Effector CD8-positive, alpha-beta T cell (primary cell): ENCODE results near the gene GJA9.
"Not testable (repeated sequence)": the region's sequence is repeated elsewhere in the genome, so short reads cannot be mapped to it uniquely, and the experiment has no call there.

Experiments
- DNase-seq: peaks from one replicate; lab custom pipeline; 2025; lab: John Stamatoyannopoulos, UW
- total RNA-seq, 4 experiments: gene quantifications; one replicate each; lab custom pipeline; 2026; lab: John Stamatoyannopoulos, UW

GJA9 gene
- 0 reads per million in 4 experiments for total RNA-seq

DNA sequence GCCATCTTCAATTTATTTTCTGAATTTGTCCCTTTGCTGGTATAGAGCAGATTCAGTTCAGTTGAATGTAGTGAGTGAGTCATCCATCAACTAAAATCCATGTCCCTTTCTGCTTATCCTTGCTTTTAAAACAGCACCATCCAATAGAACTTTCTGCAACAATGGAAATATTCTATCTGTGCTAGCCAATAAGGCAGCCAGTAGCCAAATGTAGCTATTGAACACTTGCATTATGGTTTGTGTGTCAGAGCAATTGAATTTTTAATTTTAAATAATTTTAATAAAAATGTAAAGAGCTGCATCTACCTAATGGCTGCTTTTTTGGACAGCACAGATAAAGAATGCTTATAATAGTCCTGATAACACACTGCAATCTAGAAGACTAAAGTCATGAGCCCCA, at the start of gene GJA9:
TSS of gene GJA9 (minus strand) at position 101 of the 400 bp plus-strand sequence. CDS start 5,489 bp downstream, outside the sequence.
- no peak for DNase-seq

- no peak for DNase-seq
Observed at GRCh38 chr1:38929476-38929875, 48.1 kb upstream of the GJA9 start.

DNA sequence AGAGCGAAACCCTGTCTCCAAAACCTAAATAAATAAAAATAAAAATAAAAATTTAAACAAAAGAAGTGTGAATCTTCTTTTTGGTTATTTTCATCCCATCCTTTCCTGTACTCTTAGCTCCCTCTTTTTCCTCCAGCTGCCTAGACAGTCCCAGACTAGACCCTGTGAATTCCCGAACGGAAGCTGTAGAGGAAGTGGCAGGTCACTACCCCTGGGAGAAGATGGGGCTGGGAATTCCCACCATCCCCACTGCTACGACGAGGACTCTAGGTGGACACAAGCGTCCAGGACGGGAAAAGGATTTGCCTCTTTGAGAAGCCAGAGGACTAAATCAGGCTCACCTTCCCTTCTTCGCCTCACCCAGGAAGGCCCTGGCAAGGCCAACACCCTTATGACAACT, 47.7 kb upstream of the GJA9 start:
- no peak for DNase-seq

DNA sequence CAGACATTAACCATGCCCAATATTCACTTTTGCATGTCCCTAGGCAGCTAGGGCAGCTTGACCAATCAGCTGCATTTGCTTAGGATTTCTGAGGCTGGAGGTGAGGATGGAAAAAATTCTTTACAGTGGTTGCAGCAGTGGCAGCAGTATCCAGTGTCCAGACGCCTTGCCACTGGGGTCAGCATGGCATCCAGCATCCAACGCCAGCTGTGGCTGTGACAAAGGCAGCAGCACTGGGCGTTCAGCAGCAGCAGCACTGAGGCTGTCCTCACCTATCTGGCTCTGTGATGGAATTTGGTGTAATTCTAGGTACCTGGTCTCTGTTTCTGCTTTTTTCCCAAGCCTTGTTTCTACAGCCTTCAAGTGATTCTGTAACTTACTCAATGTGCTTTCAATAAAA, 44.7 kb upstream of the GJA9 start:
- DNase-seq = no peak

DNA sequence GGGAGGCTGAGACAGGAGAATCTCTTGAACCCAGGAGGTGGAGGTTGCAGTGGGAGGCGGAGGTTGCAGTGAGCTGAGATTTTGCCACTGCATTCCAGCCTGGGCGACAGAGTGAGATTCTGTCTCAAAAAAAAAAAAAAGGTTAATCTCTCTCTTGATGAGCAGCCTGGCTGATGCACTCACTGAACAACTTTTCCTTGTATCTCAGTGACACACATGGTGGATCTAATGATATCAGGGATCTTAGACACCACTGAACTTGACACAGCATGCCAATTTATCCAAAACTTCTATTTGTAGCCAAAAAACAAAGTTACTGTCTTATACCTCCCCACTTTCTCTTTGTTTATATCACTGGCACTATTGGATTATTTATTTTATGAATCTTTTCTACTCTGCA, 44.0 kb upstream of the GJA9 start:
- DNase-seq = no peak

GRCh38 chr1:38923607-38924006, 42.2 kb upstream of the GJA9 start:
- DNase-seq = no peak

DNA sequence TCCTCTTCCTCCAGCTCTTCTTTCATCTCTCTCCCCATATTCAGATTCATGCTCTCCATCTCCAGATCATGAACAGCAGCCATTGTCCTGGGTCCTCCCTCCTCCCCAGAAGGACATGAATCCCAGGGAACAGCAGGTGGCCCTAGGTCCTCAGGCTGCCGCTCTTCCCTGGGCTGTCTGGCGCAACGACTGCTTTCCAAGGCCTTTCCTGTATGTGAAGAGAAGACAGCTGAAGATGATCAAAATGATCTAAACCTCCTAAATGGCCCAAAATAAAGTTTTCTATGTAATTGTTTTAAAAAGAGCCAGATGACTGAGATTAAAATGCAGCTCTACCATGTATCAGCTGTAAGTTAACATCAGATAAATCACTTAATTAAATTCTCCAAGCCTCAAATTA, 37.7 kb upstream of the GJA9 start:
- no peak for DNase-seq

- no peak for DNase-seq
Observed at GRCh38 chr1:38918568-38918967, 37.2 kb upstream of the GJA9 start.

DNA sequence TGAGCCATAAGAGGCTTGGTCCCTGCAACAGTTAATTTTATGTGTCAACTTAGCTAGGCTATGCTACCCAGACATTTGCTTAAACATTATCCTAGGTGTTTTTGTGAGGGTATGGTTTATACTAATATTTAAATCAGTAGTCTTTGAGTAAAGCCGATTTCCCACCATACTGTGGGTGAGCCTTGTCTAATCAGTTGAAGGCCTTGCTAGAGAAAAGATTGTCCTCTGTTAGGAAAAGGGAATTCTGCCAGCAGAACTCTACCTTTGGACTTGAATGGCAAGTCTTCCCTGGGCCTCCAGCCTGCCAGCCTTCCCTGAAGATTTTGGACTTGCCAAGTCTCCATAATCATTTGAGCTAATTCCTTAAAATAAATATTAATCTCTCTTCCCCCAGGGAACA, 36.4 kb upstream of the GJA9 start:
- no peak for DNase-seq

DNA sequence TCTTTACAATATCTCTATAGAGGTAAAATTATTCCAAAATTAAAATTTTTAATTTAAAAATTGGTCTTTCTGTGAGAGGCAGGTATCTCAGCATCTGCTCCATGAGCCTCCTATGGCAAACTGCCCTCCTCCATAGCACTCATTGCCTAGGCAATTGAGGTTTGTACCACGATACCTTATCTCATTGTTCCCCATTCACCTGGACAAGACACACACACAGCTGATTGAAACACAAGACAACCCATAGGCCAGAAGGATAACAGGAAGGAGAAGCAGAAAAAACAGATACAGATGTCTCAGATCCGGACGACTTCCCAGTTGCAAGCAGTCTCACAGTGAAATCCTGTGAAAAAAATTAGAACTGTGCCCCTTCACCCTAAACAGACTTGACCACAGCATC, 36.0 kb upstream of the GJA9 start:
- no peak for DNase-seq

- DNase-seq = no peak
Observed at GRCh38 chr1:38915352-38915948, 34.1 kb upstream of the GJA9 start.

DNA sequence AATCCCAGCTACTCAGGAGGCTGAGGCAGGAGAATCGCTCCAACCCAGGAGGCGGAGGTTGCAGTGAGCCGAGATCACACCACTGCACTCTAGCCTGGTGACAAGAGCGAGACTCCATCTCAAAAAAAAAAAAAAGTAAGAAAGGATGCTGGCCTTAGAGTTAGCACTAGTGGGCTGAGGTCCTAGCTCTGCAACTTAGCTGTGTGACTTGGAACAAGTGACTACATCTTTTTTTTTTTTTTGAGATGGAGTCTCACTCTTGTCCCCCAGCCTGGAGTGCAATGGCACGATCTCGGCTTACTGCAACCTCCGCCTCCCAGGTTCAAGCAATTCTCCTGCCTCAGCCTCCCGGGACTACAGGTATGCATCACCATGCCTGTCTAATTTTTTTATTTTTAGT, 33.5 kb upstream of the GJA9 start:
- DNase-seq = not testable (repeated sequence)

GRCh38 chr1:38908821-38909220, 27.4 kb upstream of the GJA9 start:
- DNase-seq = no peak

- DNase-seq = no peak
Observed at GRCh38 chr1:38905985-38906384, 24.6 kb upstream of the GJA9 start.

DNA sequence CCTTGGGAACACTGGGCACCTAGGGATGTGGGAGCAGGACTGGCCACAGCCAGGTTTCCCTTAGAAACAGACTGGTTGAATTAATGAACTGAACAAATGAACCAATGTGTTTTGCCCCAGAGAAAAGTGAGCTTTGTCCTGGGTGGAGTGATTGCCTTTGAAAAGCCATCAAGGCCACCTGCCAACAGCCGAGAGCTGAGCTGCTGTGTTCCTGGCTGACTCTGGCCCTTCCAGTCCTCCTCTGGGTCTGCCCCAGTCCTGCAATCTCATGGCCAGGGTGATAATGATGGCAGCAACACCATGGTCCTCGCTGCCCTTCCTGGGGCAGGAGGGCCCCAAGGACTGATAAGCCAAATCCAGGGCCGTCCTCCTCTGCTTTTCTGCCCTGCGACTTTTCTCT, 18.2 kb upstream of the GJA9 start:
- DNase-seq = no peak

DNA sequence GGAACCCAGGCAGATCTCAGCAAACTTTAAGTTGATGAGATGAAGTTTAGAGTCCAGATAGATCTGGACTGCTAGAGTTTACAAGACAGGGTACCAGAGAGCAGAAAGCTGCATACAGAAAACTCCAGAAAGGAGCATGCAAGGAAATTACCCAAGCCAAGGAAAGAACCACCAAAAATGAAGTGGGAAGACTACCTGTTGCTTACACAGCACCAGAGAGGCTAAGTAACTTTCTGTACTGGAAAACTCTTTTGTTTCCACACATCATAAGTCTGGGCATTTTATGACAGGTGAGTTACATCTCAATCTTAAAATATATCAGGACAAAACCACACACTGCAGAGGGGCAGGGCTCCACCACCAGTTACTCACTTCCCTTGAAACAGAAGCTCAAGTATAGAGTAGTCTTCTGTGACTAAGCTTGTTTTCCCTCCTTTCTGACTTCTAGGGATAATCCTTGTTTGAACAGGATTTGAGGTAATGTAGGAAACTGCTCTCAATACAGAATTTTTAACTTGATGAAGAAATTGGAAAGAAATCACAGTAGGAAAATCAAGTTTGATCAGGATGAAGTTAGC, 17.4 kb upstream of the GJA9 start:
- DNase-seq = no peak

- no peak for DNase-seq
Observed at GRCh38 chr1:38896169-38896568, 14.8 kb upstream of the GJA9 start.

DNA sequence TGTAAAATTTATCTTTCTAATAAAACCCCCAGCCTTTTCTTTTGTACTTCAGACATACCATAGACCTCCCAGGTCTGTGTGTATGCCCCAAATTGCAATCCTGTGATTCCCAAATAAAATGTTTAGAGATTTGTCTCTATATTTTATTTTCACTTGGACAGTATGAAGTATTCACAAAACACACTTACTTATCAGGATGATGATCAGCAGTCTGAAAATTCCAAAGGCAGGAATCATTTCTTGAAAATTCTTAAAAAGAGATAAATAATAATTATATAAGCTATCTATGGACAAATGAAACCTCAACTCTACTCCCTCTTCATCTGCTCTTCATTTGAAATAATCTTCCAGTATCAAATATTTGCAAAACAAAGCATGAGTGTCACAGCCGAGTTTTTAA, 11.6 kb upstream of the GJA9 start:
- no peak for DNase-seq

GRCh38 chr1:38891753-38892152, 10.4 kb upstream of the GJA9 start:
- DNase-seq = no peak

DNA sequence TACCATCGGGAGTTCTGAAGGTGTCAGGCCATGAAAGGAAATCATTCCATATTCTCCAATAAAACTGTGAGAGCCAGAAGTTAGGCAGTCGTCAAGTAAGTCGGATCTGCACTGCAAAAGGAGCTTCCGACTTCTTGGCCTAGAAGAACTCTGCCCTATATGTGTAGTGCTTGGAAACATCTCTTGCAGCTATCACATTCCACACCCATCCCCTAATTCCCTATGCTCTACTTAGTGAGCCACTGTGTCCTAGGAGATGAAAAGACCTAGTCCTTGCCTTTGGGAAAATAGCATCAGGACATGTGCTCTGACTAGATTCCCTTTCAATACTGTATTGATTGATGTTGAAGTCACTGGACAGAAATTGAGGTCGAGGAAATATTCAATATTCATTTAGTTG, 8.2 kb upstream of the GJA9 start:
- no peak for DNase-seq

GRCh38 chr1:38888423-38889333, 7.3 kb upstream of the GJA9 start:
- DNase-seq = no peak

DNA sequence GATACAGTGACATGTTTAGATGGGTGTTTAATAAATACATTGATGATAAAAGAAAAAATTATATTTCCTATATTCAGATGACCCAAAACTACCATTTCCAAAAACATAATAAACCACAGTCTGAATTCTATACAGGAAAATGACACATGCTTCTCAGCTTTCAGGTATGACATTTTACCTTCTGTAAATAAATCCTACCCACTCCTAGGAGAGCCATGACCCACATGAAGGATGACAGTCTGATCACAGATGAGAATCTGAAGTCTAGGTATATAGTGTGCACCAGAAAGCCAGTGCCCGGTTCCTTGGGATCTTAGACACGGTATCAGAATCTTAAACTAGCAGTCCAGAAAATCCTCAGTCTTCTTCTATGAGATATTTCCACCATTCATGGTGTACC, 3.7 kb upstream of the GJA9 start:
- DNase-seq = no peak

GRCh38 chr1:38875811-38876210, 5.6 kb downstream of the GJA9 start:
- DNase-seq = no peak
